Measurements from ENCODE around the gene CSGALNACT2. TPM values are rescaled to one million over a fixed set of nuclear protein-coding genes. Genes with fewer than 3 reads are reported as not detected.
A peak's percentile ranks its signal among the peaks of the same experiment; 100 is the strongest.

The CSGALNACT2 gene
- total RNA-seq, 1 donor = 17.3 TPM

- no peak for DNase-seq (ENCODE audit: low read depth)
- H3K4me3 ChIP-seq (ENCODE audit: low read depth, low read length) = no peak overlapping the region
- TF ChIP-seq CTCF (IDR thresholded peaks at IDR 0.05; ENCODE audit: insufficient read depth, low read depth, low read length) = no peak
These were observed 17.5 kb downstream of the CSGALNACT2 start for GRCh38 chr10:43155741-43156140.

- no peak for TF ChIP-seq CTCF (IDR thresholded peaks at IDR 0.05; ENCODE audit: insufficient read depth, low read depth, low read length)
- no peak for DNase-seq (ENCODE audit: low read depth)
These were observed 18.5 kb downstream of the CSGALNACT2 start for GRCh38 chr10:43156590-43157341.

GRCh38 chr10:43158636-43159035 lies 20.4 kb downstream of the CSGALNACT2 start:
- no peak for TF ChIP-seq CTCF (IDR thresholded peaks at IDR 0.05; ENCODE audit: insufficient read depth, low read depth, low read length)
- DNase-seq (ENCODE audit: low read depth) = no peak
- H3K4me3 ChIP-seq (ENCODE audit: low read depth, low read length) = no peak overlapping the region

More at GRCh38 chr10:43156590-43157341, 18.5 kb downstream of the CSGALNACT2 start:
- H3K4me3 ChIP-seq (ENCODE audit: low read depth, low read length) = no peak overlapping the region

- TF ChIP-seq CTCF (IDR thresholded peaks at IDR 0.05; ENCODE audit: insufficient read depth, low read depth, low read length) = no peak
- no peak overlapping the region for H3K4me3 ChIP-seq (ENCODE audit: low read depth, low read length)
- DNase-seq (ENCODE audit: low read depth) = peak; percentile 68
These were observed 22.0 kb downstream of the CSGALNACT2 start for GRCh38 chr10:43160046-43160920.

GRCh38 chr10:43160921-43161255 lies 22.6 kb downstream of the CSGALNACT2 start:
- no peak for DNase-seq (ENCODE audit: low read depth)
- H3K4me3 ChIP-seq (ENCODE audit: low read depth, low read length) = no peak overlapping the region
- no peak for TF ChIP-seq CTCF (IDR thresholded peaks at IDR 0.05; ENCODE audit: insufficient read depth, low read depth, low read length)

GRCh38 chr10:43162604-43163003 lies 24.4 kb downstream of the CSGALNACT2 start:
- no peak for TF ChIP-seq CTCF (IDR thresholded peaks at IDR 0.05; ENCODE audit: insufficient read depth, low read depth, low read length)
- DNase-seq (ENCODE audit: low read depth) = no peak
- no peak overlapping the region for H3K4me3 ChIP-seq (ENCODE audit: low read depth, low read length)

All from fibroblast of villous mesenchyme (primary cell).